HG02623 (cell line): Measurements from ENCODE around the gene CYFIP2.

Source experiments
- ATAC-seq: cut with Tn5 transposase; IDR thresholded peaks from one replicate; pipeline ENCODE4 v1.9.1; 2021; ENCODE audit warnings: moderate library complexity; ENCODE audit not compliant: unreplicated experiment

The CYFIP2 gene

GRCh38 chr5:157352756-157353340, 86.9 kb downstream of the CYFIP2 start:
- no peak for ATAC-seq

GRCh38 chr5:157354800-157355199, 88.9 kb downstream of the CYFIP2 start:
- no peak for ATAC-seq

GRCh38 chr5:157356576-157356975, 90.7 kb downstream of the CYFIP2 start:
- no peak for ATAC-seq

- ATAC-seq: no peak
Observed at GRCh38 chr5:157357823-157358222, 91.9 kb downstream of the CYFIP2 start.

GRCh38 chr5:157358871-157359270, 92.9 kb downstream of the CYFIP2 start:
- no peak for ATAC-seq

GRCh38 chr5:157359356-157360055, 93.6 kb downstream of the CYFIP2 start:
- ATAC-seq: no peak

- ATAC-seq: no peak
Observed at GRCh38 chr5:157362012-157362411, 96.1 kb downstream of the CYFIP2 start.

- no peak for ATAC-seq
Observed at GRCh38 chr5:157362502-157362901, 96.6 kb downstream of the CYFIP2 start.

- ATAC-seq: no peak
Observed at GRCh38 chr5:157362982-157363381, 97.1 kb downstream of the CYFIP2 start.

GRCh38 chr5:157365732-157366131, 99.8 kb downstream of the CYFIP2 start:
- no peak for ATAC-seq

GRCh38 chr5:157366741-157367674, 101.1 kb downstream of the CYFIP2 start:
- no peak for ATAC-seq

GRCh38 chr5:157369507-157369906, 103.6 kb downstream of the CYFIP2 start:
- ATAC-seq: no peak

GRCh38 chr5:157370967-157371366, 105.0 kb downstream of the CYFIP2 start:
- ATAC-seq: no peak

GRCh38 chr5:157371655-157372471, 105.9 kb downstream of the CYFIP2 start:
- ATAC-seq: no peak

GRCh38 chr5:157372472-157372822, 106.5 kb downstream of the CYFIP2 start:
- ATAC-seq: no peak

GRCh38 chr5:157378509-157378908, 112.6 kb downstream of the CYFIP2 start:
- no peak for ATAC-seq

GRCh38 chr5:157379983-157380382, 114.1 kb downstream of the CYFIP2 start:
- ATAC-seq: no peak

- no peak for ATAC-seq
Observed at GRCh38 chr5:157381746-157382145, 115.8 kb downstream of the CYFIP2 start.

GRCh38 chr5:157382996-157383800, 117.3 kb downstream of the CYFIP2 start:
- no peak for ATAC-seq
